CD14-positive monocyte (primary cell): Measurements from ENCODE around the gene FAM162B. TPM values are rescaled to one million over a fixed set of nuclear protein-coding genes. Genes with fewer than 3 reads are reported as not detected.

Experiments
- DNase-seq, 3 donors: peaks; one replicate each; pipeline ENCODE4 v3.0.0-alpha.2; 2011 to 2022
- H2AFZ ChIP-seq: 2 replicates; pipeline ENCODE4 v1.6.0; 2012; ENCODE audit warnings: mild to moderate bottlenecking, low read depth, low read length, inconsistent platforms; ENCODE audit not compliant: insufficient read depth, poor library complexity, severe bottlenecking
- H3K27ac ChIP-seq, 2 donors: 1 replicate in 1 of 2; 2 replicates in 1 of 2; pipeline ENCODE4 v1.5.1; 2012 to 2013; ENCODE audit warnings: low read length in 2 of 2, control low read depth in 1 of 2, inconsistent platforms in 1 of 2, low read depth in 1 of 2, mild to moderate bottlenecking in 1 of 2
- H3K27me3 ChIP-seq, 2 donors: one replicate each; pipeline versions ENCODE4 v1.6.0 to v1.6.1; 2011 to 2013; ENCODE audit warnings: low read length in 2 of 2; ENCODE audit not compliant: control insufficient read depth in 2 of 2, insufficient read depth in 2 of 2
- H3K36me3 ChIP-seq, 2 donors: replicated peaks in 1 of 2; 1 replicate in 1 of 2; 2 replicates in 1 of 2; pipeline versions ENCODE4 v1.5.1 to v1.6.1; 2012 to 2013; ENCODE audit warnings: low read length in 2 of 2, control low read depth in 1 of 2, inconsistent platforms in 1 of 2, mild to moderate bottlenecking in 1 of 2; ENCODE audit not compliant: insufficient read depth in 2 of 2, control insufficient read depth in 1 of 2
- H3K4me1 ChIP-seq, 2 donors: 1 replicate in 1 of 2; 2 replicates in 1 of 2; pipeline versions ENCODE4 v1.5.1 to v1.6.1; 2012 to 2013; ENCODE audit warnings: low read length in 2 of 2, control low read depth in 1 of 2, inconsistent platforms in 1 of 2, mild to moderate bottlenecking in 1 of 2, moderate library complexity in 1 of 2; ENCODE audit not compliant: insufficient read depth in 2 of 2, control insufficient read depth in 1 of 2
- H3K4me2 ChIP-seq: replicated peaks from 2 replicates; pipeline ENCODE3; 2012; ENCODE audit warnings: low read length, moderate library complexity, mild to moderate bottlenecking; ENCODE audit not compliant: poor library complexity, severe bottlenecking; ENCODE audit errors: extremely low read depth
- H3K4me3 ChIP-seq, 3 experiments: fragments of 200-600 bp in 1 of 3; sonication (generic) in 1 of 3; replicated peaks in 1 of 3; 1 replicate in 2 of 3; 2 replicates in 1 of 3; pipeline ENCODE4 v1.5.1; 2011 to 2013; ENCODE audit warnings: low read length in 3 of 3, mild to moderate bottlenecking in 3 of 3, control low read depth in 2 of 3, low read depth in 2 of 3, inconsistent platforms in 1 of 3, moderate library complexity in 1 of 3
- H3K79me2 ChIP-seq: 2 replicates; pipeline ENCODE4 v1.6.0; 2012; ENCODE audit warnings: mild to moderate bottlenecking, control low read depth, inconsistent platforms, low read length, moderate library complexity; ENCODE audit not compliant: insufficient read depth
- H3K9ac ChIP-seq: 2 replicates; pipeline ENCODE4 v1.6.0; 2017; ENCODE audit warnings: low read length, mild to moderate bottlenecking; ENCODE audit not compliant: insufficient read depth, poor library complexity, severe bottlenecking
- H3K9me3 ChIP-seq, 2 donors: replicated peaks in 1 of 2; 1 replicate in 1 of 2; 2 replicates in 1 of 2; pipeline versions ENCODE4 v1.5.1 to v1.6.1; 2012 to 2013; ENCODE audit warnings: low read length in 2 of 2, control low read depth in 1 of 2; ENCODE audit not compliant: control insufficient read depth in 1 of 2, insufficient read depth in 1 of 2
- H4K20me1 ChIP-seq: 2 replicates; pipeline ENCODE4 v1.6.0; 2012; ENCODE audit warnings: mild to moderate bottlenecking, low read length, control low read depth, moderate library complexity; ENCODE audit not compliant: insufficient read depth
- H3K27ac Mint-ChIP-seq, 7 donors: one replicate each; pipeline ENCODE4 v1.8.0; 2020; ENCODE audit warnings: mild to moderate bottlenecking in 7 of 7, mixed read lengths in 7 of 7, moderate library complexity in 6 of 7, inconsistent platforms in 2 of 7
- H3K27me3 Mint-ChIP-seq, 3 donors: one replicate each; pipeline ENCODE4 v1.8.0; 2021 to 2022; ENCODE audit warnings: low read depth in 3 of 3, mild to moderate bottlenecking in 3 of 3, mixed read lengths in 3 of 3, moderate library complexity in 3 of 3, inconsistent platforms in 1 of 3
- H3K36me3 Mint-ChIP-seq, 2 donors: one replicate each; pipeline ENCODE4 v1.8.0; 2020; ENCODE audit warnings: mixed read lengths in 2 of 2, inconsistent platforms in 1 of 2, mild to moderate bottlenecking in 1 of 2
- H3K4me1 Mint-ChIP-seq: one replicate; pipeline ENCODE4 v1.8.0; 2020; ENCODE audit warnings: mild to moderate bottlenecking, mixed read lengths
- H3K4me3 Mint-ChIP-seq, 2 donors: one replicate each; pipeline ENCODE4 v1.8.0; 2020; ENCODE audit warnings: mild to moderate bottlenecking in 2 of 2, mixed read lengths in 2 of 2, moderate library complexity in 1 of 2
- H3K9me3 Mint-ChIP-seq, 7 donors: one replicate each; pipeline ENCODE4 v1.8.0; 2020 to 2022; ENCODE audit warnings: mixed read lengths in 7 of 7, mild to moderate bottlenecking in 6 of 7, moderate library complexity in 6 of 7, inconsistent platforms in 2 of 7
- WGBS: methylation state at CpG from one replicate; pipeline ENCODE4 v1.1.5; 2013; ENCODE audit warnings: missing lambda C conversion rate; ENCODE audit not compliant: insufficient coverage; 5-methylcytosine and 5-hydroxymethylcytosine counted together
- intact Hi-C, 2 donors: fragments of 100-400 bp; cut with micrococcal nuclease; formaldehyde crosslinking; loops; one replicate each; pipeline versions ENCODE4 v1.15.0 to v1.15.1; 2023
- polyA plus RNA-seq, 3 donors: library from polyadenylated mRNA; depleted of rRNA in 1 of 3; unstranded in 2 of 3; stranded (reverse) in 1 of 3; fragments of 300-500 nt in 2 of 3; fragments of >200 nt in 1 of 3; fragmentation: Illumina TruSeq in 2 of 3; gene quantifications; 1 replicate in 2 of 3; 2 replicates in 1 of 3; pipeline ENCODE4 v1.2.3, GENCODE V29; 2012 to 2021
- TF ChIP-seq, protein P1 (sequence below): fragments of 200-600 bp; IDR thresholded peaks from one replicate; pipeline ENCODE4 v1.8.0; 2022; ENCODE audit warnings: antibody characterized with exemption, mild to moderate bottlenecking

FAM162B gene
- polyA plus RNA-seq, 3 donors, result not detected

DNA sequence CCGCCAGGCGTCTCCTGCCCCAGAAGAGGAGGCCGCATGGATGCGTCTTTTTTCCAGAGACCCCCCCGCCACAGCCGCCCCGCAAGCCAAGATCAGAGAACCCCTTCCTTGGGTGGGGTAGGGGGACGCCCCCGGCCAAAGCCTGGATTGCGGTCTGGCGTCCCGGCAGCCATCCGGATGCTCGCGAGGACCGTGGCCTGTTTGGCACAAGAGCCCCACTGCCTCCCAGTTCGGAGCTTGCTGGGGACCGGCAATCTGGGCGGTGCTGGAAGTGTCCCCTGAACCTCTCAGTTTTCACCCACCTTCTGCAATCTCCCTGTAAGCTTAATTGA lies 924 bp downstream of the FAM162B start:
- peaks cover 12% of the 10 kb centered on the region for H3K4me1 Mint-ChIP-seq
- Histone ChIP-seq H3K27me3 (peaks cover 46 to 67% of the 10 kb centered on the region in 2 donors), H3K79me2 (no peaks in the 10 kb centered on the region), H3K4me1 (peaks cover 6 to 8% of the 10 kb centered on the region in 2 donors), H3K27ac (no peak overlapping the region), H4K20me1 (no peaks in the 10 kb centered on the region), H3K4me2 (peak overlapping the region; percentile 61), H2AFZ (peak overlapping the region; percentile 41), H3K9me3 (peaks cover 0 to 27% of the 10 kb centered on the region in 2 donors), H3K9ac (no peak overlapping the region), H3K4me3 (peak overlapping the region in 1 of 3 experiments; percentile 51), H3K36me3 (no peaks in the 10 kb centered on the region)
- no CpG with 5 or more reads among the region's 19 CpGs for WGBS
- peak overlapping the region; percentile 47 to 86 for H3K4me3 Mint-ChIP-seq
- peaks cover 50 to 60% (median 59%) of the 10 kb centered on the region in 3 donors for H3K27me3 Mint-ChIP-seq
- DNase-seq, result no peak
- H3K27ac Mint-ChIP-seq, result no peak overlapping the region
- H3K9me3 Mint-ChIP-seq, result peaks cover 0 to 11% (median 7%) of the 10 kb centered on the region in 7 donors
- TF ChIP-seq, protein P1, sequence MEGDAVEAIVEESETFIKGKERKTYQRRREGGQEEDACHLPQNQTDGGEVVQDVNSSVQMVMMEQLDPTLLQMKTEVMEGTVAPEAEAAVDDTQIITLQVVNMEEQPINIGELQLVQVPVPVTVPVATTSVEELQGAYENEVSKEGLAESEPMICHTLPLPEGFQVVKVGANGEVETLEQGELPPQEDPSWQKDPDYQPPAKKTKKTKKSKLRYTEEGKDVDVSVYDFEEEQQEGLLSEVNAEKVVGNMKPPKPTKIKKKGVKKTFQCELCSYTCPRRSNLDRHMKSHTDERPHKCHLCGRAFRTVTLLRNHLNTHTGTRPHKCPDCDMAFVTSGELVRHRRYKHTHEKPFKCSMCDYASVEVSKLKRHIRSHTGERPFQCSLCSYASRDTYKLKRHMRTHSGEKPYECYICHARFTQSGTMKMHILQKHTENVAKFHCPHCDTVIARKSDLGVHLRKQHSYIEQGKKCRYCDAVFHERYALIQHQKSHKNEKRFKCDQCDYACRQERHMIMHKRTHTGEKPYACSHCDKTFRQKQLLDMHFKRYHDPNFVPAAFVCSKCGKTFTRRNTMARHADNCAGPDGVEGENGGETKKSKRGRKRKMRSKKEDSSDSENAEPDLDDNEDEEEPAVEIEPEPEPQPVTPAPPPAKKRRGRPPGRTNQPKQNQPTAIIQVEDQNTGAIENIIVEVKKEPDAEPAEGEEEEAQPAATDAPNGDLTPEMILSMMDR, result no peak
- peaks cover 0 to 7% of the 10 kb centered on the region in 2 donors for H3K36me3 Mint-ChIP-seq
- intact Hi-C loops, result no loop called here

DNA sequence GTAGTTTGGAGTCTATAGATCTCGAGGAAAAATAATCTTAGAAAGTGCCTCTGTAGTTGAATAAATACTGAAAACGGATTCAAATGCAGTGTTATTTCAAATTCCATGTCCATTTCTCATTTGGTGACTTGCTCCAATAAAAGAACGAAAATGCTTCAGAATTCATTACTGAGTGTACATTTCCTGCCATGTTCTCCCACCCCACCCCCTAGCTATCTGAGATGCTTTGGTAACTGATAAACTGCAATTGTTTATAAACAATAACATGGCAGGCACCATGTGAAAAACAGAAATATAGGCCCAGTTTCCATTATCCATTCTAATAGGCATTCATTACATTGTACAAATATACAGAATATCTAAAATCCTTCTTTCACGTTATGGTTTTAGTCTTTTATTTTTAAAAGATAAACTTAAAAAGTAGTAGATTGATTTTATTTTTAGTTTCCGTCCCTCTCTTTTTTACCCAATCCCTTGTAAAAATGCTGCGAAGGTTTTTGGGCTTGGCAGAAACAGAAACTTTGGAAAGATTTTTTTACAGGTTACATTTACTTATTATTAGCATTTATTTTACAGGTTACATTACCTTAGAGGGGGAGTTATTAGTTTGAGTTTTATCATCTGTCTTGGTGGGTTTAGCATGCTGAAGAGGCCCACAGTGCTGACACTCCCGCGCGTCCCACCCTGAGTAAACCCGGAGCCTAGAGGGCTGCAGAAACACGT lies 1.5 kb downstream of the FAM162B start:
- no peak for DNase-seq
- WGBS, result 100% methylated on average over 5 of the region's 11 CpGs
- Mint-ChIP-seq H3K4me3 (peak overlapping the region in 1 of 2 donors; percentile 86), H3K4me1 (peaks cover 12% of the 10 kb centered on the region), H3K36me3 (peaks cover 0 to 7% of the 10 kb centered on the region in 2 donors), H3K27ac (no peak overlapping the region), H3K27me3 (peaks cover 52 to 60% (median 57%) of the 10 kb centered on the region in 3 donors), H3K9me3 (peaks cover 0 to 11% (median 7%) of the 10 kb centered on the region in 7 donors)
- no peak overlapping the region for H2AFZ ChIP-seq
- no peaks in the 10 kb centered on the region for H4K20me1 ChIP-seq
- no peak overlapping the region for H3K4me3 ChIP-seq
- H3K9ac ChIP-seq, result no peak overlapping the region
- H3K36me3 ChIP-seq, result no peaks in the 10 kb centered on the region
- H3K4me2 ChIP-seq, result no peak overlapping the region
- H3K4me1 ChIP-seq, result peaks cover 6 to 8% of the 10 kb centered on the region in 2 donors
- peaks cover 46 to 67% of the 10 kb centered on the region in 2 donors for H3K27me3 ChIP-seq
- no peaks in the 10 kb centered on the region for H3K79me2 ChIP-seq
- peaks cover 0 to 27% of the 10 kb centered on the region in 2 donors for H3K9me3 ChIP-seq
- TF ChIP-seq, protein P1, result no peak
- H3K27ac ChIP-seq, result no peak overlapping the region
- intact Hi-C loops, result no loop called here
